GM12874 (cell line): Measurements from ENCODE around the gene RBM8A.

Experiments
- TF ChIP-seq, protein P1 (sequence below): IDR thresholded peaks from 2 replicates; pipeline ENCODE4 v1.5.1; 2011; ENCODE audit warnings: low read depth, mild to moderate bottlenecking, control low read depth, low read length, moderate library complexity; ENCODE audit not compliant: insufficient read depth

RBM8A gene

DNA sequence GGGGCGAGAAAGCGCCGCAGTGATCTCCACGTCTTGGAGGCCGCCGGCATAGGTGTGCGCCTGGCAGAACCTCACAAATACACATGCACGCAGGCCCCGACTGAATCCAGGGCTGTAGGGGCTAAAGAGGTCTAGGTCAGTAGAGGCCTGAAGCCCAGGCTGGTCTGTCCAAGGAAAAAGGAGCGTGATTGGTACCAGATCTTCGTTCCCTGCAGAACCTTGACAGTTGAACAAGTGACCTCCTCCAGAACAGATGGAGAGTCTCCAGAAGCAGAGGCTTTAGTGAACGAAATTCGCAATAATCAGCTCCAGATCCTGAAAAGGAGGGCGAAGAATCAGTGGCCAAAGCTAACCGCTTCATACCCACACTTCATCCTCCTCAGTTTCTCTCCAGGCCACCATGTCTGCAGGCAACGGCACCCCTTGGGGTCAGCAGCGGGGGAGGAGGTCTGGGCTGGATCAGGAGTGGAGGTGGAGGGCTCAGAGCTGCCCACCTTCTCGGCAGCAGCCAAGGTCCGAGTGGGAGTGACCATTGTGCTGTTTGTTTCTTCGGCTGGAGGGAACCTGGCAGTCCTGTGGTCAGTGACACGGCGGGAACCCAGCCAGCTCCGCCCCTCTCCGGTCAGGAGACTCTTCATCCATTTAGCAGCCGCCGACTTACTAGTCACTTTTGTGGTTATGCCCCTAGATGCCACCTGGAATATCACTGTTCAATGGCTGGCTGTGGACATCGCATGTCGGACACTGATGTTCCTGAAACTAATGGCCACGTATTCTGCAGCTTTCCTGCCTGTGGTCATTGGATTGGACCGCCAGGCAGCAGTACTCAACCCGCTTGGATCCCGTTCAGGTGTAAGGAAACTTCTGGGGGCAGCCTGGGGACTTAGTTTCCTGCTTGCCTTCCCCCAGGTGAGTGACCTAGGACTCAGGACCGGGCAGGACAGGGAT, 8.0 kb downstream of the RBM8A start:
- TF ChIP-seq, protein P1, sequence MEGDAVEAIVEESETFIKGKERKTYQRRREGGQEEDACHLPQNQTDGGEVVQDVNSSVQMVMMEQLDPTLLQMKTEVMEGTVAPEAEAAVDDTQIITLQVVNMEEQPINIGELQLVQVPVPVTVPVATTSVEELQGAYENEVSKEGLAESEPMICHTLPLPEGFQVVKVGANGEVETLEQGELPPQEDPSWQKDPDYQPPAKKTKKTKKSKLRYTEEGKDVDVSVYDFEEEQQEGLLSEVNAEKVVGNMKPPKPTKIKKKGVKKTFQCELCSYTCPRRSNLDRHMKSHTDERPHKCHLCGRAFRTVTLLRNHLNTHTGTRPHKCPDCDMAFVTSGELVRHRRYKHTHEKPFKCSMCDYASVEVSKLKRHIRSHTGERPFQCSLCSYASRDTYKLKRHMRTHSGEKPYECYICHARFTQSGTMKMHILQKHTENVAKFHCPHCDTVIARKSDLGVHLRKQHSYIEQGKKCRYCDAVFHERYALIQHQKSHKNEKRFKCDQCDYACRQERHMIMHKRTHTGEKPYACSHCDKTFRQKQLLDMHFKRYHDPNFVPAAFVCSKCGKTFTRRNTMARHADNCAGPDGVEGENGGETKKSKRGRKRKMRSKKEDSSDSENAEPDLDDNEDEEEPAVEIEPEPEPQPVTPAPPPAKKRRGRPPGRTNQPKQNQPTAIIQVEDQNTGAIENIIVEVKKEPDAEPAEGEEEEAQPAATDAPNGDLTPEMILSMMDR: no peak

DNA sequence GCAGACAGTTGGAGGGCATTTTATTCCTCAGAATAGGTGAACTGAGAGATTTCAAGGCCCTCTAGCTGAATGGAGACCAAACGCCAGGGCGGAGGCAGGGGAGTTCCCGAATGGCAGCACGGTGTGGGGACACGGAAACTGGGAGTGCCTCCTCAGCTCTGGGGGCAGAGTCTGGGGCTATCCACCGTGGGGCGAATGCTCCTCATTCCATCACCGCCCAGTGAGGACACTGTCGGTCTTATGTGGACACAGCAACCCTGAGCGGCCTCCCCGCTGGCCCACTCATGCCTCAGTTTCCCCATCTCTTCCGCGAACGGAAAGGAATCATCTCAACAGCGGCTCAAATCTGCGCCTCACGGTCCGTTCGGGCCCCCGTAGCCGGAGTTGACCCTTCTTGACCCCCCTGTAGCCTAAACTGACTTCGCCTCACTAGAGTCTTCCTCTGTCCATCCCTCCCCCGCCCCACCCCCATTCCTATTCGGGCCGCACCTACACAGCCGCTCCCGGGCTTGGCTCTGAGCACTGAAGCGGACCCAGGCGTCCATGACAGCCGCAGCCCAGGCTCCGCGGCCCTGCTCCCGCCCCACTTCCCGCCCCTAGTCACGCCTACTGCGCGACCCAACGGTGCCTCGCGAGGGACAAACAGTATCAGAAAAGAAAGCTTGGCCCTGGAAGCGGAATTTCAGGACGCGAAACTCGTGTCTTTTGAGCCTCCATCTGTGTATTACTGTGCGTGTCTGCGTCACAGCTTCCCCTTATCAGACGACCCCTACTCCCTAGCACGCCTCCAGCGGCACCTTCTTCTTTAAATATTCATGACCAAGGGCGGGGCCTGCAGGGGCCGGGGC, 8.9 kb downstream of the RBM8A start, which contains the start of gene PEX11B:
Gene PEX11B, minus strand, starts transcription at position 574 of the 848 bp plus-strand sequence. Its CDS starts 29 bp downstream, at position 545.
- TF ChIP-seq, protein P1: no peak

DNA sequence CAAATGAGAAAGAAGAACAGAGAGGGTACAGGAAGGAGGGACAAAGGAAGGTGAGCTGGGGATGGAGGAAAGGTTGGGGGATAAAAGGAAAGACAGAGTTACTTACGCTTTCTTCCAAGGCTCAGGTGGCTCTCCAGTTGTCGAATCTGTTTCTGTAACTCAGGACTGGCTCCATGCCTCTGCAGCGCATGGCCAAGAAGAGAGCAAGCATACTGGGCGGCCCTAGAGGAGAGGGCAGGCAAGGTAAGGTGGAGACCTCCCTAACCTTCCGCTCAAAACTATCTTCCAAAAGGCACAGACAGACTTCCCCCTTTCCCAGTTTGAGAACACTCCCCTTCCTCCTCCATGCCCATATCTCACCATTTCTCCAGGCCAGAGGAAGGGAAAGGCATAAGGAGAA, 9.7 kb downstream of the RBM8A start:
- TF ChIP-seq, protein P1: no peak

DNA sequence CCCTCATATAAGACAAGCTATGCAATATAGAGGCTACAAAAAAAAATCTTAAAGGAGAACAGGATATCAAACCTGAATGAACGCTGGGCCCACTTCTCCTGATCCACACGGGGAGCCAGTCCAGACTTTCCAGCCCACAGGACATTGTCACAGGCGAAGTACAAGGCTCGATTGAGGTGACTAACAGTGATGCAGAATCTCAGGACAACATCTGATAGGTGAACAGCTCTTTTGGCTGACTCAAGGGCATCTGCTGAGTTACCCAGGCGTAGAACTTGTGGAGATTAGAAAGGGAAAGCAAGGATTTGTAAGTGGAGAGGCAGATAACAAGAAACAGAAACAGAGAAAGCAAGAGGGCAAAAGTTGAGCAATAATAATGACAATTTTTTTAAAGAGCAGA, 10.5 kb downstream of the RBM8A start:
- TF ChIP-seq, protein P1: no peak

DNA sequence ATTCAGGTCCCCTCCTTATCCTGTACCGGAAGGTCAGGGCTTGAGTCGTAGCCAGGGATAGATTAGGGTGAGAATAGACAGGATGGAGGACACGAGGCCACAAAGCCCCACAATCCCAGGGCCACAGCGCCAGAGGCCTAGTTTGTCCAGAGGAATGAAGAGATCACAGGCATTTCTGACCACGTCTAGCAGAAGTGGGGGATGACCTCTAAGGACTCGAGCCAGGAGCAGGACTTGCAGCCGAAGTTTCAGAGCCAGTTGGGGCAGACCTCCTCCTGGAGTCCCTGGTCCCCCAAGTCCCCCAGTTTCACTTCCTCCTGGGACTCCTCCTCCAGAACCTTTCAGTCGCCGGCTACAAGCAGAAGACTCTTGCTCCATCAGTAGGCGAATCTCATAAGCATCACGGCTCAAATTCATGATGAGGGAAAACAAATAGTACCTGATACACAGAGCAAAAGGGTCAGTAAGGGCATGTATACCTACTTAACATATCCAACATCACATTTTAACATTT, 15.1 kb downstream of the RBM8A start:
- TF ChIP-seq, protein P1: no peak

DNA sequence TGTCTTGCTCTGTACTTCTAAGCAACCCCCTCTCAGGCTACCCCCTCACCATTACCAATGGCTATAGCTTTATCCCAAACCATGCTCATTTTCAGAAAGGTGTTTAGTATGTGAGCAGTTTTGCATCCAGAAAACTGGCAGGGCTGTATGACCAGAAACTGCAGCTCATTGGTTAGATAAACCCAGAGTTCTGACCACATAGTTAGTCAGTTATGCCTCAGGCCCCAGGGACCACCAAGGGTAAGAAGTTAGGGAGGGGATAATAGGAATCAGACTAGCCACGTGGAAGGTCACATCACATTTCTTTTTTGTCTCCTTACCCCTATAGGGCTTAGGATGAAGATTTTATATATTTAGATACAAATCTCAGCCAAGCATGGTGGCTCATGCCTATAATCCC, 18.6 kb downstream of the RBM8A start:
- TF ChIP-seq, protein P1: no peak
